HG02885 (cell line): ENCODE results near the gene SLC2A11.
A peak's percentile ranks its signal among the peaks of the same experiment; 100 is the strongest.
"Not testable (repeated sequence)": the region's sequence is repeated elsewhere in the genome, so short reads cannot be mapped to it uniquely, and the experiment has no call there.

Experiments used
- ATAC-seq: cut with Tn5 transposase; IDR thresholded peaks from one replicate; pipeline ENCODE4 v1.9.1; 2021; ENCODE audit warnings: mild to moderate bottlenecking; ENCODE audit not compliant: unreplicated experiment, poor library complexity

The SLC2A11 gene

GRCh38 chr22:23888615-23889401, 31.1 kb downstream of the SLC2A11 start:
- no peak for ATAC-seq

- ATAC-seq = no peak
These were observed 31.9 kb downstream of the SLC2A11 start for GRCh38 chr22:23889620-23890019.

GRCh38 chr22:23891726-23892125, 34.1 kb downstream of the SLC2A11 start:
- no peak for ATAC-seq

- ATAC-seq = no peak
These were observed 34.5 kb downstream of the SLC2A11 start for GRCh38 chr22:23892130-23892529.

GRCh38 chr22:23892706-23893105, 35.0 kb downstream of the SLC2A11 start:
- ATAC-seq = no peak

- ATAC-seq = no peak
These were observed 35.7 kb downstream of the SLC2A11 start for GRCh38 chr22:23893121-23893944.

GRCh38 chr22:23893945-23894709, 36.5 kb downstream of the SLC2A11 start, which contains the start of gene MIF:
MIF (plus strand) TSS chr22:23894383; CDS start chr22:23894475, 92 bp downstream.
- ATAC-seq = peak; percentile 79

- ATAC-seq = peak; percentile 28
These were observed 37.3 kb downstream of the SLC2A11 start for GRCh38 chr22:23894710-23895598.

- ATAC-seq = no peak
These were observed 38.0 kb downstream of the SLC2A11 start for GRCh38 chr22:23895599-23896144.

- ATAC-seq = no peak
These were observed 38.5 kb downstream of the SLC2A11 start for GRCh38 chr22:23896166-23896522.

- no peak for ATAC-seq
These were observed 39.0 kb downstream of the SLC2A11 start for GRCh38 chr22:23896523-23897186.

- no peak for ATAC-seq
These were observed 39.6 kb downstream of the SLC2A11 start for GRCh38 chr22:23897320-23897719.

- no peak for ATAC-seq
These were observed 40.6 kb downstream of the SLC2A11 start for GRCh38 chr22:23898006-23898974.

- no peak for ATAC-seq
These were observed 41.5 kb downstream of the SLC2A11 start for GRCh38 chr22:23899042-23899745.

- not testable (repeated sequence) for ATAC-seq
These were observed 42.6 kb downstream of the SLC2A11 start for GRCh38 chr22:23900227-23900626.

- no peak for ATAC-seq
These were observed 43.9 kb downstream of the SLC2A11 start for GRCh38 chr22:23901600-23901999.

- ATAC-seq = no peak
These were observed 45.8 kb downstream of the SLC2A11 start for GRCh38 chr22:23903328-23903971.
